ENCODE data around the gene ADTRP.

DNA sequence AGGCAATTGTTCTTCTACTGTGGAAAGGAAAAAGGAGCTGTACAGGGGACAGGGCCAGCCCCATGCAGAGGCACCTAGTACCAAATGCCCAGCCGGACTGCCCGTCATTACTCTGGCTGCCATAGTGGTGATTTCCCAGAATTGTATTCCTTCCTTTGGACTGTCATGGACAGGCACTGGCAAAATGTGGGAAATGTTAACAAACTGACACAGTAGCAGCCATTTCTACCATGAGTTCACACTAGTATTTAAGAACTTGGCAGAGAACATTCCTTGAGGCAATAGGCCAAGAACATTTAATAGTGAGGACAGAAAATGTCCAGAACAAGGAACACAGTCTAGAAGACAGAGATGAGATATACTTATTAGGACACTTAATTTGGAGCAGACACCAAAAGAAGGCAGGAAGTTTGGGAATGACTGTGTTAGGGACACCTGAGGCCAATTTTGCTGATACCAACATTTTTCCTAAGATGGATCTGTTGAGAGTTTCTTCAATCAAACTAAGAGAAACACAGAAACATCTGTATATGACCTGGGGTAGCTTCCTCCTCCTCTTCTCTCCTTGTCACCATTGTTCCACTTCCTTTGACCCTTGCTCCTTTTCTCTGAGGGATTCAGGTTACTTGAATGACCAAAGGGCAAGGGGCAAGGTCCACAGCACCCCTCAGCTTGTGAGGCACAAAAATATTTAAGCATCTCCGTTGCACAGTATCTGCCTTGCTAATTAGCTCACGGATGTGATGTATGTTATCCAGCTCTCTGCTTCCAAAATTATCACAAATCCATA lies 14.9 kb downstream of the ADTRP start:
- TF ChIP-seq MEIS2 (CRISPR knock-in tag; IDR thresholded peaks at IDR 0.05) (no peak), POLR2A (IDR thresholded peaks at IDR 0.05; ENCODE audit: insufficient read depth in 1 of 2, low read depth in 2 of 2, low read length in 2 of 2) (no peak), ASH2L (IDR thresholded peaks at IDR 0.05; ENCODE audit: insufficient read length, low read depth, low read length) (no peak), ZNF331 (CRISPR knock-in tag; IDR thresholded peaks at IDR 0.05) (no peak), ZNF549 (CRISPR knock-in tag; IDR thresholded peaks at IDR 0.05) (no peak)
- TF ChIP-seq, protein P1, sequence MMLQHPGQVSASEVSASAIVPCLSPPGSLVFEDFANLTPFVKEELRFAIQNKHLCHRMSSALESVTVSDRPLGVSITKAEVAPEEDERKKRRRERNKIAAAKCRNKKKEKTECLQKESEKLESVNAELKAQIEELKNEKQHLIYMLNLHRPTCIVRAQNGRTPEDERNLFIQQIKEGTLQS (CRISPR knock-in tag; IDR thresholded peaks at IDR 0.05): no peak
- TF ChIP-seq, protein P2, sequence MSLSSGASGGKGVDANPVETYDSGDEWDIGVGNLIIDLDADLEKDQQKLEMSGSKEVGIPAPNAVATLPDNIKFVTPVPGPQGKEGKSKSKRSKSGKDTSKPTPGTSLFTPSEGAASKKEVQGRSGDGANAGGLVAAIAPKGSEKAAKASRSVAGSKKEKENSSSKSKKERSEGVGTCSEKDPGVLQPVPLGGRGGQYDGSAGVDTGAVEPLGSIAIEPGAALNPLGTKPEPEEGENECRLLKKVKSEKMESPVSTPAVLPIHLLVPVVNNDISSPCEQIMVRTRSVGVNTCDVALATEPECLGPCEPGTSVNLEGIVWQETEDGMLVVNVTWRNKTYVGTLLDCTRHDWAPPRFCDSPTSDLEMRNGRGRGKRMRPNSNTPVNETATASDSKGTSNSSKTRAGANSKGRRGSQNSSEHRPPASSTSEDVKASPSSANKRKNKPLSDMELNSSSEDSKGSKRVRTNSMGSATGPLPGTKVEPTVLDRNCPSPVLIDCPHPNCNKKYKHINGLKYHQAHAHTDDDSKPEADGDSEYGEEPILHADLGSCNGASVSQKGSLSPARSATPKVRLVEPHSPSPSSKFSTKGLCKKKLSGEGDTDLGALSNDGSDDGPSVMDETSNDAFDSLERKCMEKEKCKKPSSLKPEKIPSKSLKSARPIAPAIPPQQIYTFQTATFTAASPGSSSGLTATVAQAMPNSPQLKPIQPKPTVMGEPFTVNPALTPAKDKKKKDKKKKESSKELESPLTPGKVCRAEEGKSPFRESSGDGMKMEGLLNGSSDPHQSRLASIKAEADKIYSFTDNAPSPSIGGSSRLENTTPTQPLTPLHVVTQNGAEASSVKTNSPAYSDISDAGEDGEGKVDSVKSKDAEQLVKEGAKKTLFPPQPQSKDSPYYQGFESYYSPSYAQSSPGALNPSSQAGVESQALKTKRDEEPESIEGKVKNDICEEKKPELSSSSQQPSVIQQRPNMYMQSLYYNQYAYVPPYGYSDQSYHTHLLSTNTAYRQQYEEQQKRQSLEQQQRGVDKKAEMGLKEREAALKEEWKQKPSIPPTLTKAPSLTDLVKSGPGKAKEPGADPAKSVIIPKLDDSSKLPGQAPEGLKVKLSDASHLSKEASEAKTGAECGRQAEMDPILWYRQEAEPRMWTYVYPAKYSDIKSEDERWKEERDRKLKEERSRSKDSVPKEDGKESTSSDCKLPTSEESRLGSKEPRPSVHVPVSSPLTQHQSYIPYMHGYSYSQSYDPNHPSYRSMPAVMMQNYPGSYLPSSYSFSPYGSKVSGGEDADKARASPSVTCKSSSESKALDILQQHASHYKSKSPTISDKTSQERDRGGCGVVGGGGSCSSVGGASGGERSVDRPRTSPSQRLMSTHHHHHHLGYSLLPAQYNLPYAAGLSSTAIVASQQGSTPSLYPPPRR (CRISPR knock-in tag; IDR thresholded peaks at IDR 0.05; ENCODE audit: borderline replicate concordance): no peak
- TF ChIP-seq, protein P3, sequence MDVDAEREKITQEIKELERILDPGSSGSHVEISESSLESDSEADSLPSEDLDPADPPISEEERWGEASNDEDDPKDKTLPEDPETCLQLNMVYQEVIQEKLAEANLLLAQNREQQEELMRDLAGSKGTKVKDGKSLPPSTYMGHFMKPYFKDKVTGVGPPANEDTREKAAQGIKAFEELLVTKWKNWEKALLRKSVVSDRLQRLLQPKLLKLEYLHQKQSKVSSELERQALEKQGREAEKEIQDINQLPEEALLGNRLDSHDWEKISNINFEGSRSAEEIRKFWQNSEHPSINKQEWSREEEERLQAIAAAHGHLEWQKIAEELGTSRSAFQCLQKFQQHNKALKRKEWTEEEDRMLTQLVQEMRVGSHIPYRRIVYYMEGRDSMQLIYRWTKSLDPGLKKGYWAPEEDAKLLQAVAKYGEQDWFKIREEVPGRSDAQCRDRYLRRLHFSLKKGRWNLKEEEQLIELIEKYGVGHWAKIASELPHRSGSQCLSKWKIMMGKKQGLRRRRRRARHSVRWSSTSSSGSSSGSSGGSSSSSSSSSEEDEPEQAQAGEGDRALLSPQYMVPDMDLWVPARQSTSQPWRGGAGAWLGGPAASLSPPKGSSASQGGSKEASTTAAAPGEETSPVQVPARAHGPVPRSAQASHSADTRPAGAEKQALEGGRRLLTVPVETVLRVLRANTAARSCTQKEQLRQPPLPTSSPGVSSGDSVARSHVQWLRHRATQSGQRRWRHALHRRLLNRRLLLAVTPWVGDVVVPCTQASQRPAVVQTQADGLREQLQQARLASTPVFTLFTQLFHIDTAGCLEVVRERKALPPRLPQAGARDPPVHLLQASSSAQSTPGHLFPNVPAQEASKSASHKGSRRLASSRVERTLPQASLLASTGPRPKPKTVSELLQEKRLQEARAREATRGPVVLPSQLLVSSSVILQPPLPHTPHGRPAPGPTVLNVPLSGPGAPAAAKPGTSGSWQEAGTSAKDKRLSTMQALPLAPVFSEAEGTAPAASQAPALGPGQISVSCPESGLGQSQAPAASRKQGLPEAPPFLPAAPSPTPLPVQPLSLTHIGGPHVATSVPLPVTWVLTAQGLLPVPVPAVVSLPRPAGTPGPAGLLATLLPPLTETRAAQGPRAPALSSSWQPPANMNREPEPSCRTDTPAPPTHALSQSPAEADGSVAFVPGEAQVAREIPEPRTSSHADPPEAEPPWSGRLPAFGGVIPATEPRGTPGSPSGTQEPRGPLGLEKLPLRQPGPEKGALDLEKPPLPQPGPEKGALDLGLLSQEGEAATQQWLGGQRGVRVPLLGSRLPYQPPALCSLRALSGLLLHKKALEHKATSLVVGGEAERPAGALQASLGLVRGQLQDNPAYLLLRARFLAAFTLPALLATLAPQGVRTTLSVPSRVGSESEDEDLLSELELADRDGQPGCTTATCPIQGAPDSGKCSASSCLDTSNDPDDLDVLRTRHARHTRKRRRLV (CRISPR knock-in tag; IDR thresholded peaks at IDR 0.05): no peak

All from HepG2 (cell line).